Measurements from ENCODE around the gene TUBB2B. TPM values are rescaled to one million over a fixed set of nuclear protein-coding genes. Genes with fewer than 3 reads are reported as not detected.

TUBB2B gene
- total and polyA plus RNA-seq, 7 donors = 2.3 to 24.9 (median 12.7) TPM

- Histone ChIP-seq H3K9me3 (no peaks in the 10 kb centered on the region), H3K27me3 (no peaks in the 10 kb centered on the region), H3K4me1 (peaks cover 0 to 8% (median 0%) of the 10 kb centered on the region in 4 donors), H3K4me3 (no peak overlapping the region), H3K36me3 (peaks cover 0 to 63% (median 8%) of the 10 kb centered on the region in 4 donors), H3K27ac (no peak overlapping the region)
- 92 to 94% methylated on average over 32 of the region's 32 CpGs for WGBS, 2 donors
- intact Hi-C loops (cut with DNase I) = no loop called here
- DNase-seq = no peak
- no peak for TF ChIP-seq EP300 (IDR thresholded peaks at IDR 0.05)
- TF ChIP-seq POLR2A (IDR thresholded peaks at IDR 0.05) = no peak
- no peak for TF ChIP-seq POLR2AphosphoS5 (IDR thresholded peaks at IDR 0.05)
- no peak for TF ChIP-seq CTCF (IDR thresholded peaks at IDR 0.05)
These were observed 45.6 kb upstream of the TUBB2B start for GRCh38 chr6:3272911-3273547.

- H3K9me3 ChIP-seq = no peaks in the 10 kb centered on the region
- 88 to 91% methylated on average over 13 of the region's 13 CpGs for WGBS, 2 donors
- no peak for DNase-seq
- peaks cover 0 to 8% (median 0%) of the 10 kb centered on the region in 4 donors for H3K4me1 ChIP-seq
- intact Hi-C loops (cut with DNase I) = no loop called here
- H3K4me3 ChIP-seq = no peak overlapping the region
- peaks cover 0 to 64% (median 8%) of the 10 kb centered on the region in 4 donors for H3K36me3 ChIP-seq
- H3K27ac ChIP-seq = no peak overlapping the region
- no peak for TF ChIP-seq POLR2AphosphoS5 (IDR thresholded peaks at IDR 0.05)
- TF ChIP-seq EP300 (IDR thresholded peaks at IDR 0.05) = no peak
- TF ChIP-seq CTCF (IDR thresholded peaks at IDR 0.05) = no peak
- no peak for TF ChIP-seq POLR2A (IDR thresholded peaks at IDR 0.05)
- no peaks in the 10 kb centered on the region for H3K27me3 ChIP-seq
These were observed 44.3 kb upstream of the TUBB2B start for GRCh38 chr6:3271756-3272155.

- H3K9me3 ChIP-seq = no peaks in the 10 kb centered on the region
- no peak overlapping the region for H3K27ac ChIP-seq
- no peak for TF ChIP-seq CTCF (IDR thresholded peaks at IDR 0.05)
- TF ChIP-seq EP300 (IDR thresholded peaks at IDR 0.05) = no peak
- no peak for TF ChIP-seq POLR2AphosphoS5 (IDR thresholded peaks at IDR 0.05)
- no peak for TF ChIP-seq POLR2A (IDR thresholded peaks at IDR 0.05)
- 32 to 70% methylated on average over 15 of the region's 15 CpGs for WGBS, 2 donors
- intact Hi-C loops (cut with DNase I) = no loop called here
- no peak overlapping the region for H3K4me3 ChIP-seq
- H3K27me3 ChIP-seq = no peaks in the 10 kb centered on the region
- peaks cover 0 to 60% (median 8%) of the 10 kb centered on the region in 4 donors for H3K36me3 ChIP-seq
- H3K4me1 ChIP-seq = peaks cover 0 to 19% (median 4%) of the 10 kb centered on the region in 4 donors
- DNase-seq = no peak
These were observed 42.8 kb upstream of the TUBB2B start for GRCh38 chr6:3270258-3270657.

GRCh38 chr6:3269281-3269975, 42.0 kb upstream of the TUBB2B start:
- H3K4me3 ChIP-seq = no peak overlapping the region
- intact Hi-C loops (cut with DNase I) = no loop called here
- WGBS, 2 donors = 76 to 85% methylated on average over 27 of the region's 27 CpGs
- DNase-seq = no peak
- no peaks in the 10 kb centered on the region for H3K27me3 ChIP-seq
- TF ChIP-seq POLR2AphosphoS5 (IDR thresholded peaks at IDR 0.05) (no peak), POLR2A (IDR thresholded peaks at IDR 0.05) (no peak), EP300 (IDR thresholded peaks at IDR 0.05) (no peak), CTCF (IDR thresholded peaks at IDR 0.05) (no peak)
- peaks cover 0 to 57% (median 8%) of the 10 kb centered on the region in 4 donors for H3K36me3 ChIP-seq
- H3K4me1 ChIP-seq = peaks cover 0 to 21% (median 7%) of the 10 kb centered on the region in 4 donors
- no peaks in the 10 kb centered on the region for H3K9me3 ChIP-seq
- no peak overlapping the region for H3K27ac ChIP-seq

Measured in sigmoid colon (tissue), 7 donors.